ENCODE data around the gene SGIP1.

Gene SGIP1

DNA sequence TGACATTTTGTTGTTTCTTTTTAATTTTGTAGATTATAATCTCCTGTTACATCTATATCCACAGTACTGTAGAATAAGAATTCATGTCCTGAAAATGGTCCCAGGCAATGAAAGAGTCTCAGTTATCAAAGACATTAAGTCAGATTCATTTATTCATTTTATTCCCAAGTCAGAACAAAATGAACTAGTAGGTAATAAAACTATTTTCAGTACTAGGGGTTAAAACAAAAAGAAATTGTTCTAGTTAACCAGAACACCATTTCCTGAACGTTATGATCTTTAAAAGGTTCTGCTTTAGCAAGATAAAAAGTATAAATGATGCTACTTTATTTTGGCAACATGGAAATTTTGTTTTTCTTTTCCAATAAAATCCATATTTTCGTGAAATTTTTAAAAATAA is 211.5 kb downstream of the SGIP1 start:
- no peak for DNase-seq (ENCODE audit: low read depth)
- no peak overlapping the region for H3K4me3 ChIP-seq (ENCODE audit: low read length)
- TF ChIP-seq, protein P1, sequence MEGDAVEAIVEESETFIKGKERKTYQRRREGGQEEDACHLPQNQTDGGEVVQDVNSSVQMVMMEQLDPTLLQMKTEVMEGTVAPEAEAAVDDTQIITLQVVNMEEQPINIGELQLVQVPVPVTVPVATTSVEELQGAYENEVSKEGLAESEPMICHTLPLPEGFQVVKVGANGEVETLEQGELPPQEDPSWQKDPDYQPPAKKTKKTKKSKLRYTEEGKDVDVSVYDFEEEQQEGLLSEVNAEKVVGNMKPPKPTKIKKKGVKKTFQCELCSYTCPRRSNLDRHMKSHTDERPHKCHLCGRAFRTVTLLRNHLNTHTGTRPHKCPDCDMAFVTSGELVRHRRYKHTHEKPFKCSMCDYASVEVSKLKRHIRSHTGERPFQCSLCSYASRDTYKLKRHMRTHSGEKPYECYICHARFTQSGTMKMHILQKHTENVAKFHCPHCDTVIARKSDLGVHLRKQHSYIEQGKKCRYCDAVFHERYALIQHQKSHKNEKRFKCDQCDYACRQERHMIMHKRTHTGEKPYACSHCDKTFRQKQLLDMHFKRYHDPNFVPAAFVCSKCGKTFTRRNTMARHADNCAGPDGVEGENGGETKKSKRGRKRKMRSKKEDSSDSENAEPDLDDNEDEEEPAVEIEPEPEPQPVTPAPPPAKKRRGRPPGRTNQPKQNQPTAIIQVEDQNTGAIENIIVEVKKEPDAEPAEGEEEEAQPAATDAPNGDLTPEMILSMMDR (conservative IDR thresholded peaks at IDR 0.05; ENCODE audit: low read depth, low read length) = no peak

DNA sequence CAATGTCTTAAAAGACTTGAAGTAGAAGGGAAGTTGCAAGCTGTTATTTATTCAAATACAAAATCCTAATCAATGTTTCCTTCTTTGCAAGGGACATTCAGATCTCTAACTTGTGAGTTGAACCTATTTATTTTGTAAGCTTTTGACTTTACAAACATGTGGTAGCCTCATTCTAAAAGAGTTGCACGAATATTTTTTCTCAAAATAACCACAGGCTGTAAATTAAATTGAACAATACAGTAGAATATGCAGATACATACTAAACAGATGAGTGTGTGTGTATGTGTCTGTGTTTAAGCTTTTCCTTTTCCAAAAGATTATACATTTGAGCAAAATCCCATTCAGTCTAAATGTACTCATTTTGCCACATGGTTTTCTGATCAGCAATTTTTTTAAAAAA is 213.5 kb downstream of the SGIP1 start:
- no peak overlapping the region for H3K4me3 ChIP-seq (ENCODE audit: low read length)
- no peak for DNase-seq (ENCODE audit: low read depth)
- TF ChIP-seq, protein P1 (conservative IDR thresholded peaks at IDR 0.05; ENCODE audit: low read depth, low read length) = no peak

DNA sequence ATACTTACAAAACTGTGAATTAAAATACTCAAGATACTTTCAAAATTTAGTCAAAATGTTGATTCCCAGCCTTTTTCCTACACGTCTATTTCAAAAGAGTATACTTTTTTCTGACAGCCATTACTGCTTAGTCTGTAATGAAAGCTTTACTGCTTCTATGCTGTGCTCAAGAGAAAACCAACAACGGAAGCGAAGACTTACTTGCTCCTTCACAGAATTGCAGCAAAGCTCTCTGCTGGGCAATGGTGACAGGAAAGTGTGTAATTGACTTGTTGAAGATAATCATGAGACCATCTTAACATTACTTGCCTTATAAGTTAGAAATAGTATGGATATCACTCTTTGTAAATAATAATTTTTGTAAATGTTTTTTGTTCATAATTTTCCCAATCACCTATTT is 216.6 kb downstream of the SGIP1 start:
- no peak for DNase-seq (ENCODE audit: low read depth)
- TF ChIP-seq, protein P1 (conservative IDR thresholded peaks at IDR 0.05; ENCODE audit: low read depth, low read length) = no peak
- no peak overlapping the region for H3K4me3 ChIP-seq (ENCODE audit: low read length)

DNA sequence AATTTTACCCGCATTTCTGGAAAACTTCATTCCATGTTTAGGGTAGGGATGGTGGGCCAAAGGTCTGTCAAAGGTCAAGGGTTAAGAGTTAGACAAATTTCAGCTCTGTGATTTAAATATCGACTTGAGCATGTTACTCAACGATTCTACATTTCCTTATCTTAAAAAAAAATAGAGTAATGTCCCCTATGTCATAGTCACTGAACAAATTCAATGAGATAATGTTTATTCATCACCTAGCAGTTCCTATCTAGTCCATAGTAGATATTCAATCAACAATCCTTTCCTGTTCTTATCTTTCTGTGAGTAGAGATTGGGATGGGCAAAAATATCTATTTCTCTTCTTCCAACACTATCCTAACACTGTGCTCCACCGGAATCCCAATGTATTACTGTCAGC is 217.2 kb downstream of the SGIP1 start:
- no peak overlapping the region for H3K4me3 ChIP-seq (ENCODE audit: low read length)
- DNase-seq (ENCODE audit: low read depth) = no peak
- TF ChIP-seq, protein P1 (conservative IDR thresholded peaks at IDR 0.05; ENCODE audit: low read depth, low read length) = no peak

DNA sequence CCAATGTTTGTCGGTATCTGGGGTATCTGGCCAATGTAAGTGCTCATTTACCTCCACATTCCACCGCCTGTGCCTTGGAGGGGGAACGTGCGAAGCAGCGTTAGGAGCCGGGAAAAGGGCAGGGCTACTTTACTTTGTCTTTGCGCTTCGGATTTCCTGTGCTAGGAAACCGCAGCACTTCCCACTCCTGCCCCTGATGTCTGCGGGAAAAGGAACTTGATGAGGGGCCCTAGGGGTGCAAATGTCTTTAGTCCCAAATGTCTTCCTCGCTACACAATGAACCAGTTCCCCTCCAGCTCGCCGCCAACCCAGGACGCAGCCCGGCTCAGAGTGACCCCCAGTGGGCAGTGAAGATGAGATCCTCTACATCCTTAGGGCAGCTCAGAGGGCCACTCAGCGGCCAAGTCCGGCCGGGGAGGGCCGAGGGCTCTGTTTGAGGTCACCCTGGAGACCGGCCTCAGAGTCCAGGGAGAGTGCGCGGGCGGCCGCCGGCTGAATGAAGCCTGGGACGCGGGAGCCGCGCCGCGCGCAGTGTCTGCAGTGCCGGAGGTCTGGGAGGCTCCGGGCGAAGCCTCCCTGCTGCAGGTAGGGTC is 218.1 kb downstream of the SGIP1 start, which contains the start of gene DYNLT5:
Gene DYNLT5, plus strand, starts transcription at position 460 of the 593 bp plus-strand sequence. CDS start 2,200 bp downstream, outside the sequence.
- peak within 1 kb of the TSS; percentile 50 for H3K4me3 ChIP-seq (ENCODE audit: low read length)
- no peak for DNase-seq (ENCODE audit: low read depth)
- TF ChIP-seq, protein P1 (conservative IDR thresholded peaks at IDR 0.05; ENCODE audit: low read depth, low read length) = peak; percentile 25

DNA sequence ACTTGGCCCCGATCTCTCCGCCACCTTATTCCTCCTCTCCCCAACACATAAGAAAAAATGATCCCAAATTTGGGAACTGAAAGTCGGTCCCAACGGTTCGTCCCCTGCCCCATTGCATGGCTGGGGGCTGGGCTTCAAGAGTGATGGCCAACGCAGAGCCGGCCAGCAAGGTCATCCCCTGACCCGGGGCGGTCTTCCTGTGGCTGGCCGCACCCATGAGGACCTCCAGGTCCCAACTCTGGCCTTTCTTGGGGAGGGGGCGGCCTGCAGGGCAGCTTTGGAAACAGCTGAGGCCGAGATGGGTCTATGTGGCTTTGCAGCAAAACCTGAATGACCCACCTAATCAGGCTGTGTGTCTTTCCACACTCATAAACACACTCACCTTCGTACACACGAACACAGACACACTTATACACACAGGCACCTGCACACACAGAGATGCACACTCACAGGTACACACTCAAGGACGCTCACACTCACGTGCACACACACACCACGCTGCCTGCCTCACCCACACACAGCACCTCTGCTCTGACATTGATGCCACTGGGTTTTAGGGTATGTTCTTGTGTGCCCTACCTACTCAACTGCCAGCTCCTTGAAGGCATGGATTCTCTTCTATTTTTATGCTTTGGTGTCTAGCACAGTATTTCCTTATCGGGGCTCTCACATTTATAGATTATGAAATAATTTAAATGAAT is 218.9 kb downstream of the SGIP1 start:
- H3K4me3 ChIP-seq (ENCODE audit: low read length) = peak overlapping the region; percentile 50
- no peak for DNase-seq (ENCODE audit: low read depth)
- TF ChIP-seq, protein P1 (conservative IDR thresholded peaks at IDR 0.05; ENCODE audit: low read depth, low read length) = no peak

DNA sequence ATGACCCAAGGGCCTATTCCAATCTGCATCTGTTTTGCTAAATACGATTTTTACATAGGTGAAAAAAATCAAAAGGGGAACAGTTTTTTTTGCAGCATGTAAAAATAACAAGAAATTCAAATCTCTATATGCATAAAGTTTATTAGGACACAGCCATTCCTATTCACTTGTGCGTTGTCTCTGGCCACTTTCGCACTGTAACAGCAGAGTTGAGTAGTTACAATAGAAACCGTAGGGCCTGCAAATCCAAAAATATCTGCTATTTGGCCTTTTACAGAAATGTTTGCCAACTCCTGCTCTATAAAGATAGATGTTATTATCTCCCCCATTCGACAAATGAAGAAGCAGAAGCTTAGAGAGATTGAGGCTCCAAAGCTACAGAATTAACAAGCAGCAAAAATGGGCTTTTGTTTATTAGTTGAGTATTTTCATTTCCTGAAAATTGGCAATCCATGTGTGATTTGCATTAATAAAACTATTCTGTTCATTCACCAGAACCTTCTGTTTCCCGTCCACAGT is 223.8 kb downstream of the SGIP1 start:
- DNase-seq (ENCODE audit: low read depth) = no peak
- TF ChIP-seq, protein P1 (conservative IDR thresholded peaks at IDR 0.05; ENCODE audit: low read depth, low read length) = no peak

More for the DNA sequence above, 223.8 kb downstream of the SGIP1 start:
- H3K4me3 ChIP-seq (ENCODE audit: low read length) = no peak overlapping the region

Data from retinal pigment epithelial cell (primary cell).